GM20000 (cell line): Measurements from ENCODE around the gene MAPK8.

Source experiments
- DNase-seq: peaks from one replicate; pipeline ENCODE4 v3.0.0; 2012; ENCODE audit warnings: low spot score
- CTCF ChIP-seq: IDR thresholded peaks from 2 replicates; pipeline ENCODE4 v1.5.1; 2012; ENCODE audit warnings: mild to moderate bottlenecking, control low read depth; ENCODE audit errors: extremely low read depth, missing control alignments

The MAPK8 gene

DNA sequence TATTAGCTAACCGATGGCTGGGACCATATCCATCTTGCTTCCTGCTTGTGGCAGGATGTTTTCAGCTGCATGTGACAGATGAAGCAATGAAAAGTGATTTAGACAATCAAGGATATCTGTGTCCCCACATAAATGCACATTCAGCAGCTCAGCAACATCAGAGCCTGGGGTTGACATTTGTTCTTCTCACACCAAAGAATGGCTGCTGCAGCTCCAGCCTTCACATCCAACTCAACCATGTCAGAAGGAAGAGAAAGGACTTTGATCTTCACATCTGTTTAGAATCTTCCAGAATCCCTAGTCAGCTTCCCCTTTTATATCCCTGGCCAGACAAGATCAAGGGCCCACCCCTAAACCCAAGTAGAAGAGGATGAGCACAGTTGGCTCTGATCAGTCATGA is 20.1 kb upstream of the MAPK8 start:
- no peak for DNase-seq
- TF ChIP-seq CTCF = no peak

DNA sequence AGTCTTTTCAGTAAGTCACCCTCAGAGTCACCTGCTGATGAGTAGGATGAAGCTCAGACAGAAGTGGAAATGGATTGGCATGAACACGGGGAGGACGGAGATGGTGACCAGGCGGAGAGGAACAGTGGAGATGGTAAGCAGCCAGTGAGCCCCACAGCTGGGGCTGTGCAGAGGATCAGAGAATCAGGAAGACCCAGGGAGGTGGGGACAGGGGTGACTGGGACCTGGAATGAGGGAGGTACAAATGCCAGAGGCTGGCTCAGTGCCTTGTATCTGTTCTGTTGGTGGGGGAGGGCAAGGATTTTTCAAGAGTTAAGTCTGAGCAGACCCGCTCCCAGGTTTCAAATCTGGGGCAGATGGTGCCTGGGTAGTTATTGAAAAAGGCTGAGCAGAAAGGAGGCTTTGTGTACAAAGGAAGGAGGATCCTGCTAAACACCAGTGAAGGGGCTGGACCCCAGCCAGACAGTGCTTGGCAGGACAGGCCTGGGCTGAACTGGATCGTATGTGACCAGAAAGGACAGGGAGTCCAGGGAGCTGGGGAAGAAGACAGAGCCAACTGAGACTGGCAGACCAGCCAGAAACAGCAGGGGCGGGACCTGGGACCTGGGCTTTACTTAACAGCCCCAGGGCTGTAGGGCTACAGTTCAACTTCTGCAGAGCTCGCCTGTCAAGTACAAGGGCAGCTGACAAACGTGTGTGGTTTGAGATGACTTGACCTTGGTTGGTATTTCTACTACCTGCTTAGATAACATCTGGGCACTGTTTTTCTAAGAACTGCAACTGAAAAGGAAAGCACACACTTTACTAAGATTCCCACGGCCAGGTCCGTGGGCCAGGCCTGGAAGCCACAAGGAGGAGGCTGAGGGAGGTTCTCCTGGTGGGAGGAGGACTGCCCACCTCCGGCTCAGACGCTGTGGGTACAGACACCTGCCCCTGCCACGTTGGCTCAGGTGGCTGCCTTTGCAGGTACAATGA is 18.8 kb upstream of the MAPK8 start:
- TF ChIP-seq CTCF = no peak
- DNase-seq = no peak

GRCh38 chr10:48288661-48289060 is 17.8 kb upstream of the MAPK8 start:
- no peak for DNase-seq
- TF ChIP-seq CTCF = no peak

GRCh38 chr10:48289501-48290238 is 16.8 kb upstream of the MAPK8 start:
- DNase-seq = peak; percentile 60
- TF ChIP-seq CTCF = peak; percentile 70

DNA sequence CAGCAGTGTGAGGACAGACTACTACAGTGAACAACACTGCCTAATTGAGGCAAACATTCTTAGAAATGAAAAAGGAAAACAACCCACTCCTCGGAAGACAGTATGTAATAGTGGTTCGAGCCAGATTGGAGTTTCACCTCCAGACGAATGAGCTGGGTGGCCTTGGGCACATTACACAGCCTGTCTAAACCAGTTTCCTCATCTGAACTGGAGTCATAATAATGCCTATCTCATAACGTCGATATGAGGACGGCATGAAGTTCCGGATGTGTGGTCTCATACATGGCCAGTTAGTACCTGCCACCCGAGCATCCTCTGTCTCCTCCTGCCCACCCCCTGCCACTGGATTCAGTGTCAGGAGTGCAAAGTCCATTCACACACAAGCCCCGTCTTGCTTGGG is 16.2 kb upstream of the MAPK8 start:
- no peak for DNase-seq
- TF ChIP-seq CTCF = no peak

DNA sequence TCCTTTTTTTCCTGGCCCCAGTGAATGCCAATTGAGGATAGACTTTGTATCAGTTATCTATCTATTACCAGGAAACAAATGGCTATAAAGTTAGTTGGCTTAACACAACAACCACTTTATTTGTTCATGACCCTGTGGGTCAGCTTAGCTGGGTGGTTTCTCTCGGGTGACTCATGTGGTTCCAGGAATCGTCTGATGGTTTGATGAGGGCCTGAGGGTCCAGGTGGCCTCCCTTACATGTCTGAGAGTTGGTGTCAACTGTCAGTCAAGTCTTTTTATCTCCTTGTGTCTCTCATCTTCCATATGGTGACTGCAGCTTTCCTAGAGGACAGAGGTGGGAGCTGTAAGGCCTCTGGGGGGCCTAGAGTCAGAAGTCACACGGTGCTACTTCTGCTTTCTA is 15.3 kb upstream of the MAPK8 start:
- no peak for DNase-seq

More for the DNA sequence above, 15.3 kb upstream of the MAPK8 start:
- TF ChIP-seq CTCF = no peak
